H9 (cell line): Measurements from ENCODE around the gene ZNF607. TPM values are rescaled to one million over a fixed set of nuclear protein-coding genes. Genes with fewer than 3 reads are reported as not detected.

Experiments used
- DNase-seq: peaks from one replicate; pipeline ENCODE4 v3.0.0-alpha.2; 2017
- H2AFZ ChIP-seq: one replicate; pipeline ENCODE4 v1.6.1; 2013; ENCODE audit warnings: mild to moderate bottlenecking, low read length, control low read depth, moderate library complexity
- H2AK5ac ChIP-seq: 2 replicates; pipeline ENCODE4 v1.6.1; 2013; ENCODE audit warnings: low read length, control low read depth, mixed read lengths; ENCODE audit not compliant: insufficient read length
- H2BK120ac ChIP-seq: one replicate; pipeline ENCODE4 v1.6.1; 2013; ENCODE audit warnings: low read depth, mild to moderate bottlenecking, low read length, control low read depth, inconsistent platforms; ENCODE audit not compliant: poor library complexity, severe bottlenecking
- H2BK12ac ChIP-seq: 2 replicates; pipeline ENCODE4 v1.6.1; 2013; ENCODE audit warnings: low read length, control low read depth, mixed read lengths, low read depth; ENCODE audit not compliant: insufficient read length
- H2BK15ac ChIP-seq: 2 replicates; pipeline ENCODE4 v1.6.1; 2013; ENCODE audit warnings: low read depth, low read length, control low read depth
- H2BK20ac ChIP-seq: one replicate; pipeline ENCODE4 v1.6.1; 2013; ENCODE audit warnings: low read depth, mild to moderate bottlenecking, low read length, control low read depth, inconsistent platforms; ENCODE audit not compliant: poor library complexity, severe bottlenecking
- H2BK5ac ChIP-seq: 2 replicates; pipeline ENCODE4 v1.6.1; 2013; ENCODE audit warnings: low read length, control low read depth, mixed read lengths; ENCODE audit not compliant: insufficient read length
- H3K14ac ChIP-seq: 2 replicates; pipeline ENCODE4 v1.6.1; 2013; ENCODE audit warnings: low read length, control low read depth; ENCODE audit not compliant: insufficient read depth
- H3K18ac ChIP-seq: 2 replicates; pipeline ENCODE4 v1.6.1; 2013; ENCODE audit warnings: low read depth, mild to moderate bottlenecking, mixed read lengths, low read length, control low read depth; ENCODE audit not compliant: insufficient read length
- H3K23ac ChIP-seq: 2 replicates; pipeline ENCODE4 v1.6.1; 2013; ENCODE audit warnings: low read length, control low read depth, mixed read lengths, low read depth; ENCODE audit not compliant: insufficient read length
- H3K23me2 ChIP-seq: 2 replicates; pipeline ENCODE4 v1.6.1; 2013; ENCODE audit warnings: low read depth, mild to moderate bottlenecking, mixed read lengths, low read length, control low read depth; ENCODE audit not compliant: insufficient read length, poor library complexity, severe bottlenecking
- H3K27ac ChIP-seq: 2 replicates; pipeline ENCODE4 v1.5.1; 2013; ENCODE audit warnings: low read length, control low read depth, mixed read lengths, low read depth; ENCODE audit not compliant: insufficient read length
- H3K27me3 ChIP-seq: 2 replicates; pipeline ENCODE4 v1.6.1; 2013; ENCODE audit warnings: low read length, control low read depth, inconsistent platforms; ENCODE audit not compliant: insufficient read depth
- H3K4ac ChIP-seq: 2 replicates; pipeline ENCODE4 v1.6.1; 2013; ENCODE audit warnings: low read depth, mild to moderate bottlenecking, control low read depth, inconsistent platforms, low read length, moderate library complexity
- H3K4me1 ChIP-seq: 2 replicates; pipeline ENCODE4 v1.6.1; 2013; ENCODE audit warnings: low read length, control low read depth, inconsistent platforms; ENCODE audit not compliant: insufficient read depth
- H3K4me2 ChIP-seq: 2 replicates; pipeline ENCODE4 v1.6.1; 2013; ENCODE audit warnings: low read length, control low read depth, mixed read lengths; ENCODE audit not compliant: insufficient read length, insufficient read depth
- H3K56ac ChIP-seq: 2 replicates; pipeline ENCODE4 v1.6.1; 2013; ENCODE audit warnings: low read depth, mild to moderate bottlenecking, mixed read lengths, low read length, control low read depth; ENCODE audit not compliant: insufficient read length
- H3K79me1 ChIP-seq: 2 replicates; pipeline ENCODE4 v1.6.1; 2013; ENCODE audit warnings: low read depth, mild to moderate bottlenecking, moderate library complexity, low read length, control low read depth, inconsistent platforms; ENCODE audit not compliant: insufficient read depth, poor library complexity, severe bottlenecking
- H3K79me2 ChIP-seq: 2 replicates; pipeline ENCODE4 v1.6.1; 2013; ENCODE audit warnings: low read length, control low read depth, inconsistent platforms; ENCODE audit not compliant: insufficient read depth
- H3K9ac ChIP-seq: 2 replicates; pipeline ENCODE4 v1.6.1; 2013; ENCODE audit warnings: low read length, control low read depth, mixed read lengths; ENCODE audit not compliant: insufficient read length; ENCODE audit errors: extremely low read depth
- H3K9me3 ChIP-seq: one replicate; pipeline ENCODE4 v1.6.1; 2013; ENCODE audit warnings: low read depth, low read length, inconsistent platforms; ENCODE audit not compliant: control insufficient read depth
- H3T11ph ChIP-seq: one replicate; pipeline ENCODE4 v1.6.1; 2013; ENCODE audit warnings: mild to moderate bottlenecking, low read length, control low read depth, inconsistent platforms
- H4K20me1 ChIP-seq: one replicate; pipeline ENCODE4 v1.6.1; 2013; ENCODE audit not compliant: control insufficient read depth, insufficient read length, insufficient read depth
- H4K5ac ChIP-seq: 2 replicates; pipeline ENCODE4 v1.6.1; 2013; ENCODE audit warnings: low read depth, mild to moderate bottlenecking, mixed read lengths, low read length, control low read depth; ENCODE audit not compliant: insufficient read length
- H4K8ac ChIP-seq: replicated peaks from 2 replicates; pipeline ENCODE4 v1.6.1; 2013; ENCODE audit warnings: low read length, control low read depth, mixed read lengths, low read depth; ENCODE audit not compliant: insufficient read length
- H4K91ac ChIP-seq: 2 replicates; pipeline ENCODE4 v1.6.1; 2013; ENCODE audit warnings: low read depth, mild to moderate bottlenecking, moderate library complexity, mixed read lengths, low read length, control low read depth; ENCODE audit not compliant: insufficient read length
- H3K27ac Mint-ChIP-seq, 3 experiments: 2 replicates in 2 of 3; 3 replicates in 1 of 3; pipeline ENCODE4 v1.8.0; 2020 to 2021; ENCODE audit warnings: mixed read lengths in 3 of 3, mild to moderate bottlenecking in 1 of 3, moderate library complexity in 1 of 3
- H3K27me3 Mint-ChIP-seq: 2 replicates; pipeline ENCODE4 v1.8.0; 2021; ENCODE audit warnings: low read depth, mild to moderate bottlenecking, moderate library complexity, mixed read lengths
- H3K36me3 Mint-ChIP-seq, 3 experiments: 2 replicates in 2 of 3; 3 replicates in 1 of 3; pipeline ENCODE4 v1.8.0; 2020 to 2021; ENCODE audit warnings: low read depth in 3 of 3, mixed read lengths in 3 of 3; ENCODE audit not compliant: insufficient read depth in 1 of 3
- H3K4me1 Mint-ChIP-seq, 2 experiments: 2 replicates each; pipeline ENCODE4 v1.8.0; 2020; ENCODE audit warnings: mixed read lengths in 2 of 2
- H3K4me3 Mint-ChIP-seq, 2 experiments: 2 replicates in 1 of 2; 3 replicates in 1 of 2; pipeline ENCODE4 v1.8.0; 2020 to 2021; ENCODE audit warnings: mild to moderate bottlenecking in 2 of 2, mixed read lengths in 2 of 2, moderate library complexity in 1 of 2
- H3K9me3 Mint-ChIP-seq, 2 experiments: 2 replicates in 1 of 2; 3 replicates in 1 of 2; pipeline ENCODE4 v1.8.0; 2020; ENCODE audit warnings: mild to moderate bottlenecking in 2 of 2, mixed read lengths in 2 of 2, moderate library complexity in 1 of 2
- WGBS: extraction: QIAGEN DNeasy Blood & Tissue Kit; methylation state at CpG from one replicate; pipeline ENCODE4 v1.1.7; 2013; ENCODE audit warnings: missing lambda C conversion rate, low lambda C conversion rate, mixed read lengths; ENCODE audit not compliant: insufficient read length; ENCODE audit errors: extremely low coverage; 5-methylcytosine and 5-hydroxymethylcytosine counted together
- total RNA-seq: library from RNA; stranded (reverse); gene quantifications from 2 replicates; pipeline ENCODE4 v1.2.1, GENCODE V29; 2021
- TF ChIP-seq, protein P1 (sequence below): fragments of 200-600 bp; sonication (generic); conservative IDR thresholded peaks from 3 replicates; pipeline ENCODE4 v1.8.0; 2021; ENCODE audit warnings: antibody characterized with exemption, mild to moderate bottlenecking

Gene ZNF607
- total RNA-seq, 1 experiment from 2014 or later, result 27.5 TPM

- peaks cover 9 to 18% of the 10 kb centered on the region in 2 experiments for H3K9me3 Mint-ChIP-seq
- peak overlapping the region; percentile 75 to 88 for H3K4me3 Mint-ChIP-seq
- H3K4me1 Mint-ChIP-seq, result peaks cover 18 to 19% of the 10 kb centered on the region in 2 experiments
- no peak overlapping the region for H4K8ac ChIP-seq
- H3K27ac ChIP-seq, result no peak overlapping the region
- H2AFZ ChIP-seq, result peak overlapping the region; percentile 26
- peaks cover 5% of the 10 kb centered on the region for H3K9me3 ChIP-seq
- H4K91ac ChIP-seq, result no peak overlapping the region
- peak overlapping the region; percentile 34 for H3K9ac ChIP-seq
- H4K20me1 ChIP-seq, result no peaks in the 10 kb centered on the region
- peak overlapping the region; percentile 93 for H3K4me2 ChIP-seq
- H3K18ac ChIP-seq, result peak overlapping the region; percentile 39
- no peaks in the 10 kb centered on the region for H3K79me2 ChIP-seq
- no peak overlapping the region for H4K5ac ChIP-seq
- H3K14ac ChIP-seq, result peak overlapping the region; percentile 82
- no peak overlapping the region for H3K4ac ChIP-seq
- H3K56ac ChIP-seq, result no peak overlapping the region
- no peak overlapping the region for H2BK15ac ChIP-seq
- TF ChIP-seq, protein P1, sequence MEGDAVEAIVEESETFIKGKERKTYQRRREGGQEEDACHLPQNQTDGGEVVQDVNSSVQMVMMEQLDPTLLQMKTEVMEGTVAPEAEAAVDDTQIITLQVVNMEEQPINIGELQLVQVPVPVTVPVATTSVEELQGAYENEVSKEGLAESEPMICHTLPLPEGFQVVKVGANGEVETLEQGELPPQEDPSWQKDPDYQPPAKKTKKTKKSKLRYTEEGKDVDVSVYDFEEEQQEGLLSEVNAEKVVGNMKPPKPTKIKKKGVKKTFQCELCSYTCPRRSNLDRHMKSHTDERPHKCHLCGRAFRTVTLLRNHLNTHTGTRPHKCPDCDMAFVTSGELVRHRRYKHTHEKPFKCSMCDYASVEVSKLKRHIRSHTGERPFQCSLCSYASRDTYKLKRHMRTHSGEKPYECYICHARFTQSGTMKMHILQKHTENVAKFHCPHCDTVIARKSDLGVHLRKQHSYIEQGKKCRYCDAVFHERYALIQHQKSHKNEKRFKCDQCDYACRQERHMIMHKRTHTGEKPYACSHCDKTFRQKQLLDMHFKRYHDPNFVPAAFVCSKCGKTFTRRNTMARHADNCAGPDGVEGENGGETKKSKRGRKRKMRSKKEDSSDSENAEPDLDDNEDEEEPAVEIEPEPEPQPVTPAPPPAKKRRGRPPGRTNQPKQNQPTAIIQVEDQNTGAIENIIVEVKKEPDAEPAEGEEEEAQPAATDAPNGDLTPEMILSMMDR, result no peak
- H2BK12ac ChIP-seq, result no peak overlapping the region
- peaks cover 0 to 6% (median 0%) of the 10 kb centered on the region in 3 experiments; a peak in 4 of 7 replicates for H3K36me3 Mint-ChIP-seq
- H3T11ph ChIP-seq, result no peak overlapping the region
- H2BK120ac ChIP-seq, result no peak overlapping the region
- peak overlapping the region; percentile 90 to 97 (median 92); a peak in 6 of 7 replicates for H3K27ac Mint-ChIP-seq
- H2BK5ac ChIP-seq, result no peak overlapping the region
- H3K23me2 ChIP-seq, result peaks cover 14% of the 10 kb centered on the region
- no peaks in the 10 kb centered on the region for H3K4me1 ChIP-seq
- DNase-seq, result peak; percentile 88
- H3K27me3 Mint-ChIP-seq, result peaks cover 9% of the 10 kb centered on the region
- no peak overlapping the region for H2AK5ac ChIP-seq
- H3K23ac ChIP-seq, result no peak overlapping the region
- H3K27me3 ChIP-seq, result no peaks in the 10 kb centered on the region
- no peaks in the 10 kb centered on the region for H3K79me1 ChIP-seq
- H2BK20ac ChIP-seq, result no peak overlapping the region
- no CpG with 5 or more reads among the region's 57 CpGs for whole genome bisulfite sequencing
Measured at GRCh38 chr19:37655689-37656371, 63.7 kb downstream of the ZNF607 start.
